ENCODE results near the gene LIX1.
"Not testable (repeated sequence)": the region's sequence is repeated elsewhere in the genome, so short reads cannot be mapped to it uniquely, and the experiment has no call there.

Gene LIX1

DNA sequence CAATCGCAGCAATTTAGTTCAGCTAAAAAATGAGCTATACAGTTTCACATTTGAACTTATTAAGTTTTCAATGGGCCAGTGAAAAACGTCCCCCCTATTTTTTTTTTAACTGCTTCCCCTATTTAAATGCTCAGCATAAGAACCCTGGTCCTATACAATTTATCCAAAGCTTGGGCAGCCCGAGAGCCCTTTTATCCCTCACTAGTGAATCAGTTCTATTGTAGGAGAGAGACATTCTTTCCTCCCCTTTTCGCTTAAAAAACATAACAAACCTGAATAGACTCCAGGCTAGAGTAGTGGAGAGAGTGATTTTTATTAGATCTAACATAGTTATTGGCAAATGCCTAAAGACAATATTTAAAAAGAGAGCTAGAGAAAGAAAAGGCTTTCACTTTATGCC lies 1.4 kb downstream of the LIX1 start:
- no peak for DNase-seq

DNA sequence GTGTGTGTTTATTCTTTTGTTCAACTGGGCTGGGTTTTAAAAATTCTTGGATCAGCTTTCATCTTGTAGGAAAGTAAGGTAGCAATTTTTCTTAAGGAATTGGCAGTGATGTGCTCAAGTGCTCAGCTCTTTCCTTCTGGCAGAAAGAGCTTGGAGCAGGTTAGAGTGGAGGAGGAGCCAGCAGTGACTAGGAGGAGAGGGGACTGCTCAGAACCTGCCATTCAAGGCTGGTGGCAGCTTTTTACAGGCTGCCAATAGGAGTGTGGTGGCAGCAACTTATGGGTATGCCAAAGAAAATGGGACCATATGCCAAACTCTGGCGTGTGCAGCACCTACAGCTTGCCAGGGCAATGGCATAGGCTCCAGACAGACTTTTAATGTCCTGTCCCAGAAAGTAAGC lies 2.2 kb downstream of the LIX1 start:
- DNase-seq, result not testable (repeated sequence)

DNA sequence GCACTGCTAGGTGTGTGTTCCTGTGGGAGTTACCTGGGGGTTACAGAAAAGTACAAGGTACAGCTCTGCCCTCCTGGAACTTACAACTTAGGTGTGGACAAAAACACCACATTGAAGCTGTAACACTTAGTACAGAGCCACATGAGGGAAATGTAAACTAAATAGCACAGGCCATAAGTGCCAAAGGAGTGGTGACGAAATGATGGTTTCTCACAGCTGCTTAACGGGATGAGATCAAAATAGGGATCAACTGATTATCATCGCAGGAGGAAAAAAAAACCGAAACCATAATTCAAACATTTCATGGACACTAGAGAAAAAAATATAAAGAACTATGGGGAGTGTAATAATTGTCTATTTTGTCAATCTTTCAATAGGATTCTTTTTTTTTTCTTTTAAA lies 5.9 kb downstream of the LIX1 start:
- no peak for DNase-seq

DNA sequence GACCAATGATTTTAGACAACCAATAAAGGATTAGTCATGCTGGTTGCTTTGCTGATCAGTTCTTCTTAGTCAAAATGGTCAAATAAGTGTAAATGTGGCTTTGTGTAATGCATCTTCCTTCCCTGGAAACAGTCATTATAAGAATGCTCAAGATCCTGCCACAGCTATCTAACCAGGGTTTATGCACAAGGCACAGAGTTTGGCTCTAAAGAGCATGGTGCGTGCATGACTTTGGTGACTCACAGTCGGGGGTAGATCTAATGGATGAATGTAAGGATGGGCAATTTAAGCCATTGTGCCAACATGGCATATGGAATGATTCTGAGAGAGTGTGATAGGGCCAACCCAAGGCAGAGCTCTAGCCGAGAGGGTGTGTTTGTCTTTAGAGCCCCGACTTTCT lies 6.5 kb downstream of the LIX1 start:
- no peak for DNase-seq

DNA sequence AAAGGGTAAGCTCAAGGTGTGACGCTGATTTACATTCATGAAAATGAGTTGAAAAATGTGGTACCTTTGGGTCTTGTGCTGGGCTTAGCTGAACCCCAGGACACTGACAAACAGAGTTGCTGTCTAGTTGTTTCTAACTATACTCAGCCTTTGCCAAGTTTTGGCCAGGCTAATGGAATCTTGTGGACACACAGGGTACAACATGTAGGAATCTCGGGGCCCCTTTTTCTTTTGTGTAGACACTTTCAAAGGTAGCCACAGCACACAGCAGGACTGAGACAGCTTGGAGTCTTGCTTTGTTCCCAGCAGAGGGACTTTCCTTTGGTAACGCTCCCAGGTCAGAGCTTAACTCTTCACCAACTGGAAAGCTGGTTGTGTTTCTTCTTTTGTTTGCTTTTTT lies 7.8 kb downstream of the LIX1 start:
- DNase-seq, result no peak

GRCh38 chr5:97133101-97133500 lies 9.3 kb downstream of the LIX1 start:
- DNase-seq, result no peak

DNA sequence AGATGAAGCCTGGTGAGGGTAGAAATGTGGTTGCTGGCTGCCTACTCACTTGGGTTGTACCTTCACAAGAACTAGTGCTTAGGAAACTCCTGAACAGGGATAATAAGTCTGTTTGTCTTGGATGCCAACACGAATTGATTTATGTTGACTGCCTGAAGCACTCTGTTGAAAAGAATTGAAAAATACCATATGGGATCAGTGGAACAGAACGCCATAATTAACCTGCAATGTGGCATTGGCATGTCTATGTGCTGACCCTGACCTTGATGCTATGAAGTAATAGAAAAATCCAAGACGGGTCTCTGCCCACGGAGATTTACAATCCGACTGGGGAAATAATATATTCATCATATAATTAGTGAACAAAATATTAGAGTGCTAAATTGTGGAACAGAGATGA lies 10.5 kb downstream of the LIX1 start:
- DNase-seq, result no peak

GRCh38 chr5:97131139-97131710 lies 11.2 kb downstream of the LIX1 start:
- peak; percentile 28 for DNase-seq

- DNase-seq, result no peak
Observed at GRCh38 chr5:97127727-97128126, 14.7 kb downstream of the LIX1 start.

DNA sequence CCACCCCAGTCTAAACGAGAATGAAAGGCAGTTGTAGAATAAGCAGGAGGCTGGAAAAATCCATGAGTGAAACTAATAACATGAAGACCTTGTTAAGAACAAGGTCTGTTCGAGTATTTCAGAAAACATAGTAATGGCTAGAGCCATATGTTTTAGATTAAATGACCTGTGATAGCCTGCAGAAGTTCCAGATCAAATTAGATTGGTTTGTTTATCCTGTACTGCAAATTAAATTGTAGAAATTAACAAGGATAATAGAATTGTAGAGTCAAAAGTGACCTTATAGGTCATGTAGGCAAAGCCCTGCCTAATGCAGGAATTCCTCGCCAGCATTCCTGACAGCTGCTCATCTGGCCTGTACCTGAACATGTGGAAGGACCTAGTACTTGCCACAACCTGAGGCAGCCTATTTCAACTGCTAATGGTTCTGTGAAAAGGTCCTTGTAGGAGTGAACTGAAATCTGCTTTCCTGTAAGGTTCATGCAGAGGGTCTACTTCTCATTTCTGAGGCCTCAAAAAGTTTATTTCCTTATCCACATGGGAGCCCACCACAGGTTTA lies 17.2 kb downstream of the LIX1 start:
- no peak for DNase-seq

GRCh38 chr5:97124335-97124734 lies 18.1 kb downstream of the LIX1 start:
- no peak for DNase-seq

GRCh38 chr5:97121848-97122247 lies 20.6 kb downstream of the LIX1 start:
- no peak for DNase-seq

- DNase-seq, result no peak
Observed at GRCh38 chr5:97120195-97120594, 22.2 kb downstream of the LIX1 start.

- no peak for DNase-seq
Observed at GRCh38 chr5:97119007-97119390, 23.4 kb downstream of the LIX1 start.

- no peak for DNase-seq
Observed at GRCh38 chr5:97118261-97119006, 24.0 kb downstream of the LIX1 start.

DNA sequence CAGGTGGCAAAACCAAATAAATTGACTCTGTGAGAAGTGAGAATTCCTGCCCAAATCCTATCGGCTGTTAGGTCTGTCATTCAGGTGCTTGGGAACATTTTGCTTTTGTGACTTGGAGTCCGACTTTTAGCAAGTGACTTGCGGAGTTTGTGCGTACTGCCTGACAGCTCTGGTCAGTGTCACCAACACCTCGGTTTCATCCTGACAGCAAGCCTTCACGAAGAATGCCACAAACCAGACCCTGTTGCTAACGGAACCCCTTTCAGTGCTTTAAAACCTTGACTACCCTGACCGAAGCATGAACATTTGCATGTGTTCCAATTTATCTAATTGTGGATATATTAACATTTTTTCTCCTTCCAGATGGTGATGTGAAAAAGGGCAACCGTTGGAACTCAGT lies 26.5 kb downstream of the LIX1 start:
- DNase-seq, result no peak

DNA sequence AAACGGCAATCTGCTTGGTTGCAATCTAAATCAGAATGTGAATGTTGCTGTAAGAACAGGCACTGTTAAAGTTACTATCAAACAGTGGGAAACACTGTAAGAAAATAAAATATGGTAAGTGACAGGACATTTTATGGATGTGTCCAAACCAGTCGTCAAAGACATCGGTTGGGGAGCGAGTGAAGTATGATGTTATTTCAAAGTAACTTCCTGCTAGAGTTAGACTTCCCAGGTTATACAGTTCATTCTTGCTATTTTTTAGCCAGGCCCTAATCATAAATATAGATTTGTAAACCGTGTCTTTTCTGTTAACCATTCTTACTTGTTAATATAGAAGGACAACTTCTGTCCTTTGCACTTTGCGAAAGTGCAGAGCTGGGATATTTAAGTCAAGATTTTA lies 30.2 kb downstream of the LIX1 start:
- no peak for DNase-seq

GRCh38 chr5:97111616-97112015 lies 30.8 kb downstream of the LIX1 start:
- DNase-seq, result no peak

DNA sequence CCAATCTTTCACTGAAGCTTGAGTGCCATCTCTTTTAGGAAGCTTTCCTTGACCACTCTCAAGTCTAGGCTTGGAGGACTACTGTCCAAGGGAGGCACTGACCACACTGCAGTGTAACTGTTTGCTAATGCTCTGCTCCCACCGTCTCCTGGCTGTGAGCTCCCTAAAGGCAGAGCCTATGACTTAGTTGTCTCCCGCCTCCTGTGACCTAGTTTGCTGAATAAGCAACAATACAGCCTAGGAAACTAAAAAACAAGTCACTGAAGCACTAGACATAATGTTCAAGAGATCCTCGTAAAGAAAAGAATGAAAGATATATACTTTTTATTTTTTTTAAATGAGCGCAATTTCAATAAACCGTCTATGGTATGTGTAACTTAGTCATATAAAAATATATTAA lies 31.4 kb downstream of the LIX1 start:
- no peak for DNase-seq

DNA sequence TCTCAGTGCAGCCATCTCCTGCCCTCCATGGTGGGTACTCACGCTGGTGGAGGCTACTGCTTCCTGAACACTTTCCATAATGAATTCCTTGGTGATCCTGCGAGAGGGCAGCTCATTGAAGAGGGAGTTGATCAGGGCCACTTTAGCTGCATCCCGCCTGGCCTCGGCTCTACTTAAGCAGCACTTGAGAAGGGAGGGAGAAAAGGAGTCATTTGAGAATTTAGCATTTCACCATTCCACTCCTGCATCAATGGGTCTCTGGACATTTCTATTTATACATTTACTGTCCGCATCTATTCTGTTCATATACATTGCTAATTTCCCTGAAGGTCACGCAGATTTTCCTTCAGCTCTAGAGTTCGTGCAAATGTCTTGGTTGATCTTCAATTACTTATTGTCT lies 35.1 kb downstream of the LIX1 start:
- no peak for DNase-seq

DNA sequence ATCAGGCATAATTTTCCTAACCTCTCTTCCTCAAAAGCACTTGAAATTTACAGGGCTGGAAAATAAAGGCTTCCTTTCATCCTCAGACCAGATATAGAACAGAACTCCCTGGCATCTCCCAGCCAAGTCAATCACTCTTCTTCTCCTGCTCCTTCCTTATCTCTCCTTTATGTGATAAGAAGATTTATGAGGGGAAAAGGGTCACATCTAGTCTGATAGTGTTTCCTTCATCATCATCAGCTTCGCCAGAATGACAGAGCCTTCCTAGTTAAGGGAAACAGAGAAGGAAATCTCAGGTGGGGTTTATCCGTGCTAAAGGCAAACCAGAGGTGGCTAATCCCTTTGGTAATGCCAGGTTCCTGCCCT lies 36.2 kb downstream of the LIX1 start:
- DNase-seq, result no peak

DNA sequence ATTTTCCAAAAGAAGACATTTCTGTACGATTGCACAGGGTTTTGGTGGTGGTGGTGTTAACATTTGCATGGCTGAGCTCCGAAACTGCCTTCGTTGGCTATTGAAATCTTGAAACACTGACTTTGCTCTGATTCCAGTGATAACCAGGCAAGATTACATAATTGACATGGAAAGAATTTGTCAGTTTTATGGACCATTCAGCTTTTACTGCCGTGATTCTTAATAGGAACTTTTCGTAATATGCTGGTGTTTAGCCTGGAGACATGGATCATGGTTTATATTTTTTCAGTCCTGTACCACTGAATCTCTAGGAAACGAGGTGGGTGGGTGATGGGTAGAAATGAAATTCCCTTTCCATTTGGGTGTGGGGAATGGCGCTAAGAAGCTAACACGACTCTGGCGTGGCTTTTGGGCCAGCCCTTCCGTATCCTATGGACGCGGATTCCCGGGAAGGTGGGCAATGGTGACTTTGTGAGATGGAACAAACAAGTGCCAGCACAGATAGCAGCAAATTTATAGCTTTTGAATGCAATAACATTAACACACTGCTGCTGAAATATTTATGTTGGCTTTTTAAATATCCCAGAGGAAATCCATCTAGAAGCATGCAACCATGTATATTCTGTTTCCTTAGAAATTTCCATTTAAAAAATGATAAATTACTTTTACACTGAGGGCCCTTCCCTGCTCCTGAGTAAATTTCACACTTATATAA lies 36.8 kb downstream of the LIX1 start:
- no peak for DNase-seq

- no peak for DNase-seq
Observed at GRCh38 chr5:97102010-97102470, 40.4 kb downstream of the LIX1 start.
